ENCODE results near the gene CSNK1G3. TPM values are rescaled to one million over a fixed set of nuclear protein-coding genes. Genes with fewer than 3 reads are reported as not detected.

The CSNK1G3 gene
- total RNA-seq, 4 donors from 2014 or later = 43.5 to 60.0 (median 53.2) TPM

- intact Hi-C loops (cut with DNase I) = no loop called here
- TF ChIP-seq CTCF (IDR thresholded peaks at IDR 0.05) (no peak), POLR2A (IDR thresholded peaks at IDR 0.05) (no peak)
- no peak for DNase-seq
- Histone ChIP-seq H3K27ac (no peak overlapping the region), H3K4me1 (no peaks in the 10 kb centered on the region), H3K4me3 (replicated peaks in 1 of 3) (no peak overlapping the region), H3K36me3 (no peaks in the 10 kb centered on the region), H3K27me3 (no peaks in the 10 kb centered on the region), H3K9me3 (no peaks in the 10 kb centered on the region)
- WGBS, 2 donors = 98% methylated on average over 2 of the region's 2 CpGs
These were observed 89.6 kb downstream of the CSNK1G3 start for GRCh38 chr5:123601610-123602009.

GRCh38 chr5:123605822-123606221, 93.8 kb downstream of the CSNK1G3 start:
- TF ChIP-seq CTCF (IDR thresholded peaks at IDR 0.05) (no peak), POLR2A (IDR thresholded peaks at IDR 0.05) (no peak)
- H3K9me3 ChIP-seq = no peaks in the 10 kb centered on the region
- no peaks in the 10 kb centered on the region for H3K36me3 ChIP-seq
- intact Hi-C loops (cut with DNase I) = no loop called here
- no peak overlapping the region for H3K27ac ChIP-seq
- DNase-seq = no peak
- H3K4me3 ChIP-seq (replicated peaks in 1 of 3) = no peak overlapping the region
- no peaks in the 10 kb centered on the region for H3K27me3 ChIP-seq
- H3K4me1 ChIP-seq = no peaks in the 10 kb centered on the region

GRCh38 chr5:123610209-123610608, 98.2 kb downstream of the CSNK1G3 start:
- TF ChIP-seq POLR2A (IDR thresholded peaks at IDR 0.05) = no peak
- TF ChIP-seq CTCF (IDR thresholded peaks at IDR 0.05) = no peak
- 97 to 98% methylated on average over 2 of the region's 2 CpGs for WGBS, 2 donors
- Histone ChIP-seq H3K4me1 (no peaks in the 10 kb centered on the region), H3K36me3 (no peaks in the 10 kb centered on the region), H3K27ac (no peak overlapping the region), H3K9me3 (no peaks in the 10 kb centered on the region), H3K4me3 (replicated peaks in 1 of 3) (no peak overlapping the region), H3K27me3 (no peaks in the 10 kb centered on the region)
- DNase-seq = no peak
- intact Hi-C loops (cut with DNase I) = no loop called here

GRCh38 chr5:123610665-123611405, 98.9 kb downstream of the CSNK1G3 start:
- DNase-seq = no peak
- Histone ChIP-seq H3K27ac (no peak overlapping the region), H3K9me3 (no peaks in the 10 kb centered on the region), H3K4me1 (no peaks in the 10 kb centered on the region), H3K27me3 (no peaks in the 10 kb centered on the region), H3K4me3 (replicated peaks in 1 of 3) (no peak overlapping the region), H3K36me3 (no peaks in the 10 kb centered on the region)
- intact Hi-C loops (cut with DNase I) = no loop called here
- WGBS, 2 donors = 37 to 46% methylated on average over 5 of the region's 5 CpGs
- TF ChIP-seq POLR2A (IDR thresholded peaks at IDR 0.05) = no peak
- TF ChIP-seq CTCF (IDR thresholded peaks at IDR 0.05) = peak; percentile 80 to 98 (median 96)

- no peaks in the 10 kb centered on the region for H3K4me1 ChIP-seq
- no peaks in the 10 kb centered on the region for H3K27me3 ChIP-seq
- H3K27ac ChIP-seq = no peak overlapping the region
- no peak for DNase-seq
- no peak for TF ChIP-seq CTCF (IDR thresholded peaks at IDR 0.05)
- no peak for TF ChIP-seq POLR2A (IDR thresholded peaks at IDR 0.05)
- intact Hi-C loops (cut with DNase I) = no loop called here
- 18 to 25% methylated on average over 1 of the region's 1 CpG for WGBS, 2 donors
- H3K9me3 ChIP-seq = no peaks in the 10 kb centered on the region
- H3K36me3 ChIP-seq = no peaks in the 10 kb centered on the region
- H3K4me3 ChIP-seq (replicated peaks in 1 of 3) = no peak overlapping the region
These were observed 99.4 kb downstream of the CSNK1G3 start for GRCh38 chr5:123611406-123611709.
